A549 (cell line): ENCODE results near the gene ZHX3. TPM values are rescaled to one million over a fixed set of nuclear protein-coding genes. Genes with fewer than 3 reads are reported as not detected.

ENCODE experiments used
- ATAC-seq, 2 experiments: fragments of 200-7000 bp in 1 of 2; fragments of >200 bp in 1 of 2; cut with Nextera tagmentation in 1 of 2; cut with Tn5 transposase in 1 of 2; 3 replicates each; pipeline versions ENCODE4 v1.8.0 to v1.9.1; 2018 to 2020; ENCODE audit warnings: mild to moderate bottlenecking in 1 of 2, moderate library complexity in 1 of 2
- CTCF ChIA-PET: fragments of 300-600 bp; sonication (Branson Sonifier 250); formaldehyde crosslinking; extraction: SDS; loops from one replicate; lab custom pipeline; 2021; ENCODE audit warnings: antibody characterized with exemption, inconsistent platforms; lab: Yijun Ruan, JAX
- POLR2A ChIA-PET: fragments of 350-600 bp; formaldehyde crosslinking; extraction: SDS; loops from one replicate; lab custom pipeline; 2021; ENCODE audit warnings: antibody characterized with exemption, inconsistent platforms; lab: Yijun Ruan, JAX
- DNase-seq, 2 experiments: peaks; one replicate each; pipeline versions ENCODE4 v3.0.0 to v3.0.0-alpha.2; 2011 to 2016; ENCODE audit warnings: low read depth in 1 of 2, low spot score in 1 of 2
- FAIRE-seq: peaks from 2 replicates; lab custom pipeline; 2011; peaks lifted over from hg19 to GRCh38; lab: Jason Lieb, UNC
- H3K27ac ChIP-seq, 2 experiments: fragments of >200 bp; sonication (Bioruptor Twin); formaldehyde crosslinking; 3 replicates each; pipeline ENCODE4 v1.5.1; 2016 to 2017
- H3K4me1 ChIP-seq: fragments of >200 bp; sonication (Bioruptor Twin); formaldehyde crosslinking; 3 replicates; pipeline ENCODE4 v1.6.1; 2016
- H3K4me2 ChIP-seq: fragments of >200 bp; sonication (Bioruptor Twin); formaldehyde crosslinking; 3 replicates; pipeline ENCODE4 v1.6.1; 2016
- H3K4me3 ChIP-seq: fragments of >200 bp; sonication (Bioruptor Twin); formaldehyde crosslinking; 3 replicates; pipeline ENCODE4 v1.5.1; 2016
- H3K9me3 ChIP-seq: fragments of >200 bp; sonication (Bioruptor Twin); formaldehyde crosslinking; 3 replicates; pipeline ENCODE4 v1.6.1; 2016
- ATOH8 ChIP-seq: fragments of 250-450 bp; sonication (Bioruptor Pico); IDR thresholded peaks from 2 replicates; pipeline ENCODE4 v1.5.0; 2020; ENCODE audit warnings: low read depth, mild to moderate bottlenecking, moderate library complexity
- CBX8 ChIP-seq: fragments of 200-600 bp; sonication (generic); IDR thresholded peaks from 2 replicates; pipeline ENCODE4 v1.6.1; 2016
- CEBPB ChIP-seq, 2 experiments: fragments of >200 bp in 1 of 2; sonication (Bioruptor Twin) in 1 of 2; formaldehyde crosslinking in 1 of 2; IDR thresholded peaks; 2 replicates each; pipeline ENCODE4 v1.6.1; 2012 to 2016
- CHD2 ChIP-seq: fragments of 150-350 bp; IDR thresholded peaks from 2 replicates; pipeline ENCODE4 v1.6.1; 2014; ENCODE audit warnings: low read length; ENCODE audit not compliant: partially characterized antibody
- E2F6 ChIP-seq: IDR thresholded peaks from 2 replicates; pipeline ENCODE4 v1.6.1; 2012; ENCODE audit warnings: low read depth, borderline replicate concordance
- EHF ChIP-seq: fragments of 250-450 bp; sonication (Bioruptor Pico); IDR thresholded peaks from 2 replicates; pipeline ENCODE4 v1.5.0; 2020; ENCODE audit warnings: mild to moderate bottlenecking
- ELK1 ChIP-seq: fragments of 150-350 bp; IDR thresholded peaks from 2 replicates; pipeline ENCODE4 v1.6.1; 2014; ENCODE audit warnings: low read depth, mild to moderate bottlenecking, low read length
- EP300 ChIP-seq, 2 experiments: fragments of >200 bp; sonication (Bioruptor Twin); formaldehyde crosslinking; IDR thresholded peaks; 2 replicates in 1 of 2; 3 replicates in 1 of 2; pipeline ENCODE4 v1.6.1; 2016 to 2017
- ESRRA ChIP-seq: fragments of 150-350 bp; IDR thresholded peaks from 2 replicates; pipeline ENCODE4 v1.6.1; 2014; ENCODE audit warnings: mild to moderate bottlenecking, low read length, borderline replicate concordance
- FOSL2 ChIP-seq, 2 experiments: fragments of 450-650 bp in 1 of 2; fragments of >200 bp in 1 of 2; sonication (Bioruptor Twin) in 1 of 2; formaldehyde crosslinking; IDR thresholded peaks; 2 replicates each; pipeline versions ENCODE4 v1.5.0 to v1.6.1; 2016 to 2020; ENCODE audit warnings: mild to moderate bottlenecking in 1 of 2, moderate library complexity in 1 of 2
- FOXS1 ChIP-seq: fragments of 250-450 bp; sonication (Bioruptor Pico); IDR thresholded peaks from 2 replicates; pipeline ENCODE4 v1.5.0; 2020; ENCODE audit warnings: mild to moderate bottlenecking, moderate library complexity
- HDAC2 ChIP-seq: fragments of 200-600 bp; sonication (generic); IDR thresholded peaks from 2 replicates; pipeline ENCODE4 v1.6.1; 2016
- HOXB13 ChIP-seq: fragments of 250-450 bp; sonication (Bioruptor Pico); IDR thresholded peaks from 2 replicates; pipeline ENCODE4 v1.5.0; 2020; ENCODE audit warnings: low read depth, mild to moderate bottlenecking, moderate library complexity
- JUN ChIP-seq, 2 experiments: fragments of >200 bp; sonication (Bioruptor Twin); formaldehyde crosslinking; IDR thresholded peaks; 2 replicates in 1 of 2; 3 replicates in 1 of 2; pipeline ENCODE4 v1.6.1; 2016 to 2017
- KDM1A ChIP-seq: fragments of 200-600 bp; sonication (generic); IDR thresholded peaks from 2 replicates; pipeline ENCODE4 v1.6.1; 2016; ENCODE audit warnings: low read depth, mild to moderate bottlenecking
- MAX ChIP-seq: IDR thresholded peaks from 2 replicates; pipeline ENCODE4 v1.6.1; 2012
- MAZ ChIP-seq: fragments of 150-350 bp; IDR thresholded peaks from 2 replicates; pipeline ENCODE4 v1.6.1; 2014; ENCODE audit warnings: antibody characterized with exemption, low read depth, low read length, borderline replicate concordance
- MYC ChIP-seq: IDR thresholded peaks from 2 replicates; pipeline ENCODE4 v1.6.1; 2012; ENCODE audit warnings: mild to moderate bottlenecking, inconsistent platforms, low read length, improper control_type of control experiment, borderline replicate concordance
- NFE2L2 ChIP-seq: fragments of 150-350 bp; conservative IDR thresholded peaks from 2 replicates; pipeline ENCODE4 v1.6.1; 2014; ENCODE audit warnings: low read length
- NR3C1 ChIP-seq: fragments of >200 bp; sonication (Bioruptor Twin); formaldehyde crosslinking; IDR thresholded peaks from 3 replicates; pipeline ENCODE4 v1.6.1; 2017
- PBX3 ChIP-seq: IDR thresholded peaks from 2 replicates; pipeline ENCODE4 v1.6.1; 2012
- PHF8 ChIP-seq: fragments of 200-600 bp; sonication (generic); IDR thresholded peaks from 2 replicates; pipeline ENCODE4 v1.6.1; 2016; ENCODE audit warnings: low read depth, mild to moderate bottlenecking, antibody characterized with exemption, moderate library complexity, borderline replicate concordance
- RAD21 ChIP-seq, 2 experiments: fragments of >200 bp in 1 of 2; sonication (Bioruptor Twin) in 1 of 2; formaldehyde crosslinking in 1 of 2; IDR thresholded peaks in 1 of 2; conservative IDR thresholded peaks in 1 of 2; 2 replicates in 1 of 2; 3 replicates in 1 of 2; pipeline ENCODE4 v1.6.1; 2012 to 2018; ENCODE audit warnings: inconsistent platforms in 1 of 2
- RARB ChIP-seq: fragments of 250-450 bp; sonication (Bioruptor Pico); IDR thresholded peaks from 2 replicates; pipeline ENCODE4 v1.8.0; 2021; ENCODE audit warnings: mild to moderate bottlenecking, moderate library complexity
- RNF2 ChIP-seq: fragments of 200-600 bp; sonication (generic); IDR thresholded peaks from 2 replicates; pipeline ENCODE4 v1.6.1; 2016; ENCODE audit warnings: low read depth, mild to moderate bottlenecking, antibody characterized with exemption, moderate library complexity, borderline replicate concordance
- TFCP2L1 ChIP-seq: fragments of 250-450 bp; sonication (Bioruptor Pico); IDR thresholded peaks from 2 replicates; pipeline ENCODE4 v1.5.0; 2021; ENCODE audit warnings: mild to moderate bottlenecking
- ZC3H11A ChIP-seq: fragments of 450-650 bp; IDR thresholded peaks from 2 replicates; pipeline ENCODE4 v1.6.1; 2014; ENCODE audit warnings: antibody characterized with exemption, mild to moderate bottlenecking
- WGBS: methylation state at CpG from one replicate; pipeline ENCODE4 v1.1.6; 2017; ENCODE audit errors: missing lambda C conversion rate; 5-methylcytosine and 5-hydroxymethylcytosine counted together
- polyA plus RNA-seq, 4 experiments: library from polyadenylated mRNA; depleted of rRNA in 3 of 4; stranded (reverse); fragments of >200 nt; fragmentation: RNase III in 1 of 4; extraction: RNeasy Plus Mini Kit Qiagen cat#74134 plus additional on column Dnase treatment in 1 of 4; gene quantifications; 2 replicates in 3 of 4; 3 replicates in 1 of 4; pipeline ENCODE4 v1.2.3, GENCODE V29; 2011 to 2017

The ZHX3 gene
- polyA plus RNA-seq, 2 of the 4 experiments (the other 2 are of a cell fraction) = 3.6 to 4.1 TPM

GRCh38 chr20:41268917-41269652 lies 48.4 kb downstream of the ZHX3 start:
- POLR2A ChIA-PET = no interaction called here

GRCh38 chr20:41268402-41268801 lies 49.1 kb downstream of the ZHX3 start:
- TF ChIP-seq NFE2L2 (no peak), MYC (no peak), E2F6 (no peak), RAD21 (conservative IDR thresholded peaks at IDR 0.05 in 1 of 2, IDR thresholded peaks at IDR 0.05 in 1 of 2) (no peak), ATOH8 (CRISPR knock-in tag) (no peak), EHF (CRISPR knock-in tag) (no peak), EP300 (IDR thresholded peaks at IDR 0.05) (no peak), HOXB13 (CRISPR knock-in tag) (no peak), MAZ (no peak), FOXS1 (CRISPR knock-in tag) (no peak), CHD2 (no peak), TFCP2L1 (no peak), ELK1 (no peak), ZC3H11A (no peak), PBX3 (no peak)
- H3K4me2 ChIP-seq = no peak overlapping the region
- ChIA-PET CTCF (no interaction called here), POLR2A (no interaction called here)
- H3K9me3 ChIP-seq = no peaks in the 10 kb centered on the region
- FAIRE-seq = no peak
- no peak for DNase-seq
- no peak overlapping the region for H3K27ac ChIP-seq
- 60% methylated on average over 1 of the region's 1 CpG for WGBS
- ATAC-seq = no peak
- no peak overlapping the region for H3K4me3 ChIP-seq
- no peaks in the 10 kb centered on the region for H3K4me1 ChIP-seq

More at GRCh38 chr20:41268917-41269652, 48.4 kb downstream of the ZHX3 start:
- H3K9me3 ChIP-seq = no peaks in the 10 kb centered on the region
- FAIRE-seq (no peak), DNase-seq (no peak)
- no peak overlapping the region for H3K4me2 ChIP-seq
- H3K4me1 ChIP-seq = no peaks in the 10 kb centered on the region
- CTCF ChIA-PET = no interaction called here
- H3K4me3 ChIP-seq = no peak overlapping the region
- 85% methylated on average over 4 of the region's 4 CpGs for WGBS
- H3K27ac ChIP-seq = no peak overlapping the region
- TF ChIP-seq RARB (CRISPR knock-in tag) = no peak
- TF ChIP-seq CBX8 = no peak
- no peak for TF ChIP-seq MAX
- TF ChIP-seq NFE2L2 = no peak
- TF ChIP-seq FOSL2 (IDR thresholded peaks at IDR 0.05) = no peak
- no peak for TF ChIP-seq FOSL2 (CRISPR knock-in tag; IDR thresholded peaks at IDR 0.05)
- TF ChIP-seq ELK1 = no peak
- no peak for TF ChIP-seq PBX3
- TF ChIP-seq KDM1A = no peak
- no peak for TF ChIP-seq PHF8
- TF ChIP-seq JUN (IDR thresholded peaks at IDR 0.05) = no peak
- no peak for TF ChIP-seq ESRRA
- TF ChIP-seq NR3C1 = no peak
- TF ChIP-seq HDAC2 = no peak
- no peak for TF ChIP-seq CEBPB (IDR thresholded peaks at IDR 0.05)
- no peak for TF ChIP-seq RNF2
- TF ChIP-seq, all 56 proteins: peak for 0
- no peak for ATAC-seq
